Pons (tissue), 1 donor: ENCODE data around the gene FST.

ENCODE experiments used
- DNase-seq: peaks from one replicate; pipeline ENCODE4 v3.0.0-alpha.2; 2016; ENCODE audit warnings: low spot score

The FST gene

GRCh38 chr5:53520813-53521212 is 40.4 kb downstream of the FST start:
- DNase-seq: no peak
